Gastroesophageal sphincter (tissue), 3 donors: ENCODE data around the gene FMR1.

Experiments
- CTCF ChIP-seq, 4 experiments: fragments of 200-600 bp in 2 of 4; fragments of 450-650 bp in 2 of 4; sonication (generic) in 1 of 4; IDR thresholded peaks; one replicate each; pipeline ENCODE4 v1.5.1; 2017 to 2019; ENCODE audit warnings: antibody characterized with exemption in 4 of 4, mild to moderate bottlenecking in 2 of 4, moderate library complexity in 2 of 4
- EP300 ChIP-seq: sonication (generic); formaldehyde crosslinking; IDR thresholded peaks from one replicate; pipeline ENCODE4 v1.6.1; 2017; ENCODE audit warnings: antibody characterized with exemption, mild to moderate bottlenecking
- POLR2A ChIP-seq, 2 donors: fragments of 450-650 bp; IDR thresholded peaks; one replicate each; pipeline ENCODE4 v1.6.1; 2017; ENCODE audit warnings: antibody characterized with exemption in 2 of 2, mild to moderate bottlenecking in 2 of 2, moderate library complexity in 1 of 2

GRCh38 chrX:147917700-147918695, 6.3 kb downstream of the FMR1 start:
- TF ChIP-seq CTCF (IDR thresholded peaks at IDR 0.05): no peak
- no peak for TF ChIP-seq POLR2A (IDR thresholded peaks at IDR 0.05)
- TF ChIP-seq EP300: no peak
